Endodermal cell (in vitro differentiated cells): ENCODE results near the gene ELAVL2. TPM values are rescaled to one million over a fixed set of nuclear protein-coding genes. Genes with fewer than 3 reads are reported as not detected.

Experiments
- DNase-seq: peaks from one replicate; pipeline ENCODE4 v3.0.0-alpha.2; 2017
- H3K27ac ChIP-seq: 2 replicates; pipeline ENCODE4 v1.5.1; 2013; ENCODE audit warnings: mild to moderate bottlenecking, low read depth, low read length, moderate library complexity
- H3K27me3 ChIP-seq: 2 replicates; pipeline ENCODE4 v1.6.1; 2013; ENCODE audit warnings: mild to moderate bottlenecking, low read length, moderate library complexity; ENCODE audit not compliant: insufficient read depth, control insufficient read depth, poor library complexity, severe bottlenecking
- H3K36me3 ChIP-seq: 2 replicates; pipeline ENCODE4 v1.7.0; 2013; ENCODE audit warnings: mild to moderate bottlenecking, low read length, moderate library complexity; ENCODE audit not compliant: control insufficient read depth, insufficient read depth
- H3K4me1 ChIP-seq: one replicate; pipeline ENCODE4 v1.7.0; 2013; ENCODE audit warnings: low read length; ENCODE audit not compliant: control insufficient read depth, insufficient read depth
- H3K4me3 ChIP-seq: 2 replicates; pipeline ENCODE4 v1.5.1; 2013; ENCODE audit warnings: mild to moderate bottlenecking, low read length, moderate library complexity
- H3K9ac ChIP-seq: 2 replicates; pipeline ENCODE4 v1.6.1; 2013; ENCODE audit warnings: mild to moderate bottlenecking, low read length, moderate library complexity; ENCODE audit not compliant: poor library complexity, severe bottlenecking; ENCODE audit errors: extremely low read depth
- H3K9me3 ChIP-seq: 2 replicates; pipeline ENCODE4 v1.6.1; 2013; ENCODE audit warnings: mild to moderate bottlenecking, low read length, moderate library complexity; ENCODE audit not compliant: control insufficient read depth
- H3K27ac Mint-ChIP-seq: 2 replicates; pipeline ENCODE4 v1.8.0; 2020; ENCODE audit warnings: mixed read lengths
- H3K27me3 Mint-ChIP-seq: 2 replicates; pipeline ENCODE4 v1.8.0; 2021; ENCODE audit warnings: mild to moderate bottlenecking, mixed read lengths; ENCODE audit not compliant: insufficient read depth
- H3K36me3 Mint-ChIP-seq: 2 replicates; pipeline ENCODE4 v1.8.0; 2020; ENCODE audit warnings: low read depth, mixed read lengths
- H3K4me1 Mint-ChIP-seq: 2 replicates; pipeline ENCODE4 v1.8.0; 2020; ENCODE audit warnings: mixed read lengths
- H3K4me3 Mint-ChIP-seq: 2 replicates; pipeline ENCODE4 v1.8.0; 2020; ENCODE audit warnings: mild to moderate bottlenecking, moderate library complexity, mixed read lengths
- H3K9me3 Mint-ChIP-seq: 2 replicates; pipeline ENCODE4 v1.8.0; 2020; ENCODE audit warnings: mild to moderate bottlenecking, mixed read lengths
- CTCF ChIP-seq: fragments of 200-600 bp; sonication (generic); conservative IDR thresholded peaks from 2 replicates; pipeline ENCODE4 v1.5.0; 2021; ENCODE audit warnings: antibody characterized with exemption, mild to moderate bottlenecking
- WGBS, 2 experiments: methylation state at CpG; one replicate each; pipeline versions ENCODE4 v1.1.5 to v1.1.7; 2013; ENCODE audit warnings: missing lambda C conversion rate in 2 of 2, mixed read lengths in 1 of 2; ENCODE audit not compliant: insufficient coverage in 1 of 2, insufficient read length in 1 of 2; 5-methylcytosine and 5-hydroxymethylcytosine counted together
- total RNA-seq, 2 donors: library from RNA; stranded (reverse); fragmentation: NEBNext Ultra II Directional in 1 of 2; extraction: Animal tissue kit (Norgen Biotek cat#: 25700) in 1 of 2; gene quantifications; 2 replicates in 1 of 2; 3 replicates in 1 of 2; pipeline ENCODE4 v1.2.1, GENCODE V29; 2021

The ELAVL2 gene
- total RNA-seq, 2 donors from 2014 or later, result 4.7 to 6.2 TPM

GRCh38 chr9:23798325-23798724, 27.7 kb downstream of the ELAVL2 start:
- H3K27ac ChIP-seq, result no peak overlapping the region
- Mint-ChIP-seq H3K9me3 (no peaks in the 10 kb centered on the region), H3K36me3 (no peaks in the 10 kb centered on the region), H3K27ac (no peak overlapping the region), H3K27me3 (no peaks in the 10 kb centered on the region), H3K4me3 (no peak overlapping the region), H3K4me1 (peaks cover 11% of the 10 kb centered on the region)
- no peak for TF ChIP-seq CTCF
- no peaks in the 10 kb centered on the region for H3K27me3 ChIP-seq
- H3K9ac ChIP-seq, result no peak overlapping the region
- H3K4me3 ChIP-seq, result no peak overlapping the region
- WGBS, 2 experiments, result 92 to 93% methylated on average over 2 to 3 of the region's 4 CpGs
- H3K4me1 ChIP-seq, result peaks cover 3% of the 10 kb centered on the region
- H3K36me3 ChIP-seq, result no peaks in the 10 kb centered on the region
- no peak for DNase-seq
- H3K9me3 ChIP-seq, result no peaks in the 10 kb centered on the region

- Mint-ChIP-seq H3K4me1 (peaks cover 11% of the 10 kb centered on the region), H3K9me3 (no peaks in the 10 kb centered on the region), H3K27ac (no peak overlapping the region), H3K27me3 (no peaks in the 10 kb centered on the region), H3K36me3 (no peaks in the 10 kb centered on the region), H3K4me3 (no peak overlapping the region)
- WGBS, 2 experiments, result 92 to 100% methylated on average over 1 to 3 of the region's 3 CpGs
- no peak overlapping the region for H3K9ac ChIP-seq
- no peaks in the 10 kb centered on the region for H3K9me3 ChIP-seq
- no peak for TF ChIP-seq CTCF
- no peak for DNase-seq
- peaks cover 3% of the 10 kb centered on the region for H3K4me1 ChIP-seq
- H3K4me3 ChIP-seq, result no peak overlapping the region
- no peaks in the 10 kb centered on the region for H3K27me3 ChIP-seq
- no peaks in the 10 kb centered on the region for H3K36me3 ChIP-seq
- no peak overlapping the region for H3K27ac ChIP-seq
Observed at GRCh38 chr9:23796209-23796608, 29.8 kb downstream of the ELAVL2 start.

- no peak for TF ChIP-seq CTCF
- Mint-ChIP-seq H3K36me3 (no peaks in the 10 kb centered on the region), H3K9me3 (no peaks in the 10 kb centered on the region), H3K4me1 (peaks cover 5% of the 10 kb centered on the region), H3K27ac (no peak overlapping the region), H3K27me3 (no peaks in the 10 kb centered on the region), H3K4me3 (no peak overlapping the region)
- no peak overlapping the region for H3K4me3 ChIP-seq
- no peak for DNase-seq
- H3K4me1 ChIP-seq, result peaks cover 3% of the 10 kb centered on the region
- whole genome bisulfite sequencing, 2 experiments, result 93 to 100% methylated on average over 3 to 9 of the region's 9 CpGs
- no peak overlapping the region for H3K27ac ChIP-seq
- H3K27me3 ChIP-seq, result no peaks in the 10 kb centered on the region
- H3K9ac ChIP-seq, result no peak overlapping the region
- no peaks in the 10 kb centered on the region for H3K9me3 ChIP-seq
- no peaks in the 10 kb centered on the region for H3K36me3 ChIP-seq
Observed at GRCh38 chr9:23790351-23791260, 35.4 kb downstream of the ELAVL2 start.
